ENCODE results near the gene C10orf90.

Gene C10orf90

GRCh38 chr10:126479280-126479895 is 191.1 kb downstream of the C10orf90 start:
- no peaks in the 10 kb centered on the region for H3K36me3 Mint-ChIP-seq (ENCODE audit: low read depth)
- H3K9me3 Mint-ChIP-seq = peaks cover 4% of the 10 kb centered on the region
- no peak for DNase-seq
- no peak for ATAC-seq
- no peaks in the 10 kb centered on the region for H3K4me1 Mint-ChIP-seq
- no peak overlapping the region for H3K4me3 Mint-ChIP-seq
- no peak overlapping the region for H3K27ac Mint-ChIP-seq
- H3K27me3 Mint-ChIP-seq = no peaks in the 10 kb centered on the region

DNA sequence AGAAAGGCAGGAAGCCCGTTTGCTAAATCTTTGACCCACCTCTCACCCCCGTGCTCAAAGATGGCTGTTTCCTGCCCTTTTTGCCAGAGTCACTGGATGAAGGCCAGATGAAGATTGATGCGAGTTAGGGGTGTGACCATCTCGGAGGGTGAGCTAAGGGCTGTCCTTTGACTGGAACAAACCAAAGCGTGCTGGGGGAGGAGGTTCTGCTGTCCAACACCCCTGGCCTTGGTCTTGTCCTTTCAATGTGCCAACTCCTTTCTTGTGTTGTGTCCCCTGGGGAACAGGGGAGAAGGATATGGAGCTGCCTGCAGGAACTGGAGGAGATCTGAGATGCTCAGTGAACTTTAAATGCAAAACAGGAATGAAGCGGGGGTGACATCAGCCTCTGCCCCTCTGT is 191.9 kb downstream of the C10orf90 start:
- Mint-ChIP-seq H3K36me3 (ENCODE audit: low read depth) (no peaks in the 10 kb centered on the region), H3K27ac (no peak overlapping the region), H3K4me1 (no peaks in the 10 kb centered on the region), H3K27me3 (no peaks in the 10 kb centered on the region), H3K4me3 (no peak overlapping the region), H3K9me3 (peaks cover 4% of the 10 kb centered on the region)
- ATAC-seq (no peak), DNase-seq (no peak)

- DNase-seq (no peak), ATAC-seq (no peak)
- Mint-ChIP-seq H3K4me3 (no peak overlapping the region), H3K27me3 (no peaks in the 10 kb centered on the region), H3K36me3 (ENCODE audit: low read depth) (no peaks in the 10 kb centered on the region), H3K4me1 (no peaks in the 10 kb centered on the region), H3K9me3 (peaks cover 4% of the 10 kb centered on the region), H3K27ac (no peak overlapping the region)
Observed at GRCh38 chr10:126476246-126476645, 194.2 kb downstream of the C10orf90 start.

- Mint-ChIP-seq H3K4me3 (no peak overlapping the region), H3K27me3 (peaks cover 2% of the 10 kb centered on the region), H3K9me3 (no peaks in the 10 kb centered on the region), H3K4me1 (no peaks in the 10 kb centered on the region), H3K27ac (no peak overlapping the region), H3K36me3 (ENCODE audit: low read depth) (no peaks in the 10 kb centered on the region)
- ATAC-seq (no peak), DNase-seq (no peak)
Observed at GRCh38 chr10:126475074-126475691, 195.3 kb downstream of the C10orf90 start.

DNA sequence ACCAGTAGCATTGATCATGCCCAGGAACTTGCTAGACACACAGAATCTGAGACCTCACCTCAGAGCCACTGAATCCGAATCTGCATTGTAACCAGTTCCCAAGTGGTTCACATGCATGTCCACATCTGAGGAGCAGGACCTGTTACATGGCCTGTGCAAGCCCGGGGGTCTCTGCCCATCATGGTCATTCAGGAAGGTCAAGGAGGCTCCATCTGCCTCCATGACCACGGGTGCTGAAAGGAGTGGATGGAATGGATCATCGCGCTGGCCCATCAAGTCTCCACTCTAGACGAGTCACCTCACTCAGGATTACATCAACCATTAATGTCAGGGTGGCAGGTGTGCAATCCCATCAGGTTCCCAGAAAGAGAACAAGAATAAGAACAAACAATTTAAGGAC is 196.5 kb downstream of the C10orf90 start:
- ATAC-seq (no peak), DNase-seq (no peak)
- H3K9me3 Mint-ChIP-seq = no peaks in the 10 kb centered on the region

GRCh38 chr10:126470991-126471390 is 199.5 kb downstream of the C10orf90 start:
- DNase-seq (no peak), ATAC-seq (no peak)
- no peaks in the 10 kb centered on the region for H3K4me1 Mint-ChIP-seq
- no peak overlapping the region for H3K27ac Mint-ChIP-seq
- H3K9me3 Mint-ChIP-seq = no peaks in the 10 kb centered on the region
- no peak overlapping the region for H3K4me3 Mint-ChIP-seq
- H3K27me3 Mint-ChIP-seq = peaks cover 4% of the 10 kb centered on the region
- H3K36me3 Mint-ChIP-seq (ENCODE audit: low read depth) = no peaks in the 10 kb centered on the region

More for the DNA sequence above, 196.5 kb downstream of the C10orf90 start:
- Mint-ChIP-seq H3K4me3 (no peak overlapping the region), H3K4me1 (no peaks in the 10 kb centered on the region), H3K36me3 (ENCODE audit: low read depth) (no peaks in the 10 kb centered on the region), H3K27ac (no peak overlapping the region), H3K27me3 (peaks cover 4% of the 10 kb centered on the region)

DNA sequence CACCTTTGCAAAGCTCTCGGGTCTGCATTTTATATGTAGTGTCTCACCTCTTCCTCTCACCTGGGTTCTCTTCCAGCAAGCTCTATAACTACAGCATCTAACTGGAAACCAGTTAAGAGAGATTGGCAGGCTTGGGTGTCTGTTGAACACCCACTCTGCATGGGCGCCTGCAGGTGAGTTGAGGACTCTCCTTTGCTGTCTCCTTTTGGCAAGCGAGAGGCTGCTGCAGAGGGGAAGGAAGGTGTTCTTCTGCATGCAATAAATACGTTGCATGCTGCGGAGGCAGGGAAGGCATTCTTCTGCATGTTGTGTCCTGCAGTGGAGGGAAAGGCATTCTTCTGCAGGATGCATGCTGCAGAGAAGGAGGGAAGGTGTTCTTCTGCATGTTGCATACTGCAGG is 200.8 kb downstream of the C10orf90 start:
- Mint-ChIP-seq H3K4me1 (no peaks in the 10 kb centered on the region), H3K4me3 (no peak overlapping the region), H3K9me3 (no peaks in the 10 kb centered on the region), H3K27me3 (peaks cover 4% of the 10 kb centered on the region), H3K36me3 (ENCODE audit: low read depth) (no peaks in the 10 kb centered on the region), H3K27ac (no peak overlapping the region)
- no peak for DNase-seq
- ATAC-seq = no peak

- no peak overlapping the region for H3K4me3 Mint-ChIP-seq
- no peaks in the 10 kb centered on the region for H3K9me3 Mint-ChIP-seq
- H3K36me3 Mint-ChIP-seq (ENCODE audit: low read depth) = no peaks in the 10 kb centered on the region
- H3K4me1 Mint-ChIP-seq = no peaks in the 10 kb centered on the region
- H3K27me3 Mint-ChIP-seq = peaks cover 4% of the 10 kb centered on the region
- no peak for DNase-seq
- H3K27ac Mint-ChIP-seq = no peak overlapping the region
- no peak for ATAC-seq
Observed at GRCh38 chr10:126468876-126469643, 201.4 kb downstream of the C10orf90 start.

- no peak overlapping the region for H3K4me3 Mint-ChIP-seq
- no peak overlapping the region for H3K27ac Mint-ChIP-seq
- H3K4me1 Mint-ChIP-seq = no peaks in the 10 kb centered on the region
- H3K27me3 Mint-ChIP-seq = peaks cover 4% of the 10 kb centered on the region
- H3K36me3 Mint-ChIP-seq (ENCODE audit: low read depth) = no peaks in the 10 kb centered on the region
- ATAC-seq = no peak
- no peaks in the 10 kb centered on the region for H3K9me3 Mint-ChIP-seq
- no peak for DNase-seq
Observed at GRCh38 chr10:126468467-126468866, 202.0 kb downstream of the C10orf90 start.

DNA sequence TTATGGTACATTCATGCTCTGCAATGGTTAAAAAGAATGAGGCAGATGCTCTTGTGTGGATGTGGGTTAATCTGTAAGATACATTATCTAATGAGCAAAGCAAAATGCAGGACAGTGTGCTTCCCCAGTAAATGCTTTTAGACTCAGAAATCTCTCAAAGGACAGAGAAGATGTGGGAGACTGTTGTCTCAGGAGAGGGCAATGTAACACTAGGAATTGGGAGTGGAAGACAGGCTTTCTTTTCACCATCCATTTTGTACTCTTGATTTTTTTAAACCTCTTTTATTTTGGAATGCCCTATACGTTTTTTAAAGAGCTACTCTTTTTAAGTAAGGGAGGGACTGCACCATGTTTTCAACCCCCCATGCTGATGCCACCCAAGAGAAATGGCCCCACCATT is 204.7 kb downstream of the C10orf90 start:
- H3K9me3 Mint-ChIP-seq = peaks cover 7% of the 10 kb centered on the region
- DNase-seq (no peak), ATAC-seq (no peak)
- no peaks in the 10 kb centered on the region for H3K4me1 Mint-ChIP-seq
- no peak overlapping the region for H3K27ac Mint-ChIP-seq
- H3K36me3 Mint-ChIP-seq (ENCODE audit: low read depth) = no peaks in the 10 kb centered on the region
- H3K27me3 Mint-ChIP-seq = peaks cover 3% of the 10 kb centered on the region
- no peak overlapping the region for H3K4me3 Mint-ChIP-seq

GRCh38 chr10:126463286-126463685 is 207.2 kb downstream of the C10orf90 start:
- no peak overlapping the region for H3K4me3 Mint-ChIP-seq
- H3K9me3 Mint-ChIP-seq = peaks cover 7% of the 10 kb centered on the region
- no peaks in the 10 kb centered on the region for H3K27me3 Mint-ChIP-seq
- H3K27ac Mint-ChIP-seq = no peak overlapping the region
- ATAC-seq (no peak), DNase-seq (no peak)
- no peaks in the 10 kb centered on the region for H3K4me1 Mint-ChIP-seq
- no peaks in the 10 kb centered on the region for H3K36me3 Mint-ChIP-seq (ENCODE audit: low read depth)

DNA sequence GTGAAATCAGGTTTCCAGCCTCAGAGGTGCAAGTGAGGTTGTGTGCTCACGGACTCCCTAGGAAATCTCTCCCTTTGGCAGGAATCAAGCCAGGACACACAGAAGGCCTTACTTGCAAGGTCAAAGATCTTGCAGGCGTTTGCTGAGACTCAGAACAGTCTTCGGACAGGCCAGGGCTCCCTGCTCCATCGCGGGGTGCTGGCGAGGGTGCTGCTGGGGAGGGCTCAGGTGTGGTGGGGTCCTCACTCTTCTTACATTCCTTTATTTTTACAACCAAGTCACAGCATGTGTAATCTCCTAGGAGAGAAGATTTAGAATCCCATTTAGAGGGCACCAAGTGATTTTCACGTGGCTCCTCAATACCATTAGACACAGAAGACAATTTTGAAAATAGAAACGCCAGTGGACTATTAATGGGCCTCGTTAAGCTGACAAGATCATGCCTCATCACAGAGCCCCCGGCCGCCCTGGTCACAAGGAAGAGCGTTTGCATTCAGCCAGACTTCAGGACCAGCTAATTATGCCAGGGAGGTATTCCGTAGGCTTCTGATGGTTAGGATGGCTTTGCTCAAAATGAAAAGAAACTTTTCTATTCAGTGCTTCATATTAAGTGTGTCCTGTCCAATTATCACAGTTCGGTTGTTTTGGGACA is 209.1 kb downstream of the C10orf90 start:
- no peaks in the 10 kb centered on the region for H3K27me3 Mint-ChIP-seq
- no peak for DNase-seq
- no peak overlapping the region for H3K27ac Mint-ChIP-seq
- H3K4me3 Mint-ChIP-seq = no peak overlapping the region
- no peak for ATAC-seq
- H3K9me3 Mint-ChIP-seq = peaks cover 7% of the 10 kb centered on the region
- no peaks in the 10 kb centered on the region for H3K36me3 Mint-ChIP-seq (ENCODE audit: low read depth)
- H3K4me1 Mint-ChIP-seq = no peaks in the 10 kb centered on the region

- H3K4me1 Mint-ChIP-seq = no peaks in the 10 kb centered on the region
- no peak for DNase-seq
- ATAC-seq = no peak
Observed at GRCh38 chr10:126459878-126460481, 210.5 kb downstream of the C10orf90 start.

GRCh38 chr10:126459032-126459831 is 211.3 kb downstream of the C10orf90 start:
- Mint-ChIP-seq H3K4me1 (no peaks in the 10 kb centered on the region), H3K27ac (no peak overlapping the region), H3K9me3 (peaks cover 7% of the 10 kb centered on the region), H3K27me3 (no peaks in the 10 kb centered on the region), H3K36me3 (ENCODE audit: low read depth) (no peaks in the 10 kb centered on the region), H3K4me3 (no peak overlapping the region)
- ATAC-seq = no peak
- DNase-seq = no peak

More at GRCh38 chr10:126459878-126460481, 210.5 kb downstream of the C10orf90 start:
- Mint-ChIP-seq H3K36me3 (ENCODE audit: low read depth) (no peaks in the 10 kb centered on the region), H3K4me3 (no peak overlapping the region), H3K9me3 (peaks cover 7% of the 10 kb centered on the region), H3K27me3 (no peaks in the 10 kb centered on the region), H3K27ac (no peak overlapping the region)
